ENCODE results near the gene FAM114A1. TPM values are rescaled to one million over a fixed set of nuclear protein-coding genes. Genes with fewer than 3 reads are reported as not detected.

Gene FAM114A1
- total and polyA plus RNA-seq, 4 donors: 22.1 to 108 (median 53.9) TPM

DNA sequence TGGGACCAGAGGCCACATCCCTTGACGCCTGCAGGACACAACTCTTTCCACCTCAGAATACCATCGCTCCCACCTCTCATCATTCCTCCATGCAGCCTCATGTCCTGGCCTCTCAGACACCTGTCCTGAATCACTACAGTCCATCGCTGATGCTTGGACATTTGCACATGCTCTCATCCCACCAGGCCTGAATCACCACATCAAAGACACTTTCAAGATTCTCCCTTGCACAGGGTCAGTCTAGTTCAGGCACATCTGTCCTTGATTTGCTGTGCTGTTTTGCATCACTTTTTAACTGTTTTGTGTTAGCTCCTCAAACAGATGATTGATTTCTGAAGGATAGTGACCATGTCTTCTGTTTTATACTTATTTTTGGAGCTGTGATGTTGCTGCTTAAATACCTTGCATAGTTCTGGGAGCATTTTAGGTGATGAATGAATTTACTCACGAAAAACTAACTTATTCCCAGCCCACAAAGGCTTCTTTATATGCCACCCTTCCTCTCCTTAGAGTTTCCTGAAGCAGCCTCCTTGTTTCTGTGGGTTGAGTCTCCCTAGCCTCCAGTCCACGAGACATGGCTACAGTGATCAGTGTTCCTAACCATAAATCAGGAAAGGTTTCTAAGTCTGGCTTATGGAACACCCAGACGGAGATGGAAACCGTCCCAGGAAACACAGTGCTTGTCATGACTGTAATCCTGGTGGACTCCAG is 2.6 kb downstream of the FAM114A1 start:
- no peak for TF ChIP-seq TAF1 (conservative IDR thresholded peaks at IDR 0.05)
- TF ChIP-seq, protein P1, sequence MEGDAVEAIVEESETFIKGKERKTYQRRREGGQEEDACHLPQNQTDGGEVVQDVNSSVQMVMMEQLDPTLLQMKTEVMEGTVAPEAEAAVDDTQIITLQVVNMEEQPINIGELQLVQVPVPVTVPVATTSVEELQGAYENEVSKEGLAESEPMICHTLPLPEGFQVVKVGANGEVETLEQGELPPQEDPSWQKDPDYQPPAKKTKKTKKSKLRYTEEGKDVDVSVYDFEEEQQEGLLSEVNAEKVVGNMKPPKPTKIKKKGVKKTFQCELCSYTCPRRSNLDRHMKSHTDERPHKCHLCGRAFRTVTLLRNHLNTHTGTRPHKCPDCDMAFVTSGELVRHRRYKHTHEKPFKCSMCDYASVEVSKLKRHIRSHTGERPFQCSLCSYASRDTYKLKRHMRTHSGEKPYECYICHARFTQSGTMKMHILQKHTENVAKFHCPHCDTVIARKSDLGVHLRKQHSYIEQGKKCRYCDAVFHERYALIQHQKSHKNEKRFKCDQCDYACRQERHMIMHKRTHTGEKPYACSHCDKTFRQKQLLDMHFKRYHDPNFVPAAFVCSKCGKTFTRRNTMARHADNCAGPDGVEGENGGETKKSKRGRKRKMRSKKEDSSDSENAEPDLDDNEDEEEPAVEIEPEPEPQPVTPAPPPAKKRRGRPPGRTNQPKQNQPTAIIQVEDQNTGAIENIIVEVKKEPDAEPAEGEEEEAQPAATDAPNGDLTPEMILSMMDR (IDR thresholded peaks at IDR 0.05; ENCODE audit: low read depth, low read length, missing input control): no peak
- TF ChIP-seq, protein P2, sequence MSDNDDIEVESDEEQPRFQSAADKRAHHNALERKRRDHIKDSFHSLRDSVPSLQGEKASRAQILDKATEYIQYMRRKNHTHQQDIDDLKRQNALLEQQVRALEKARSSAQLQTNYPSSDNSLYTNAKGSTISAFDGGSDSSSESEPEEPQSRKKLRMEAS (IDR thresholded peaks at IDR 0.05): no peak
- no peak for TF ChIP-seq YY1 (IDR thresholded peaks at IDR 0.05)
- TF ChIP-seq SP1 (IDR thresholded peaks at IDR 0.05): no peak
- TF ChIP-seq HNF4G (IDR thresholded peaks at IDR 0.05): no peak
- TF ChIP-seq RXRA (IDR thresholded peaks at IDR 0.05): no peak
- TF ChIP-seq, protein P3, sequence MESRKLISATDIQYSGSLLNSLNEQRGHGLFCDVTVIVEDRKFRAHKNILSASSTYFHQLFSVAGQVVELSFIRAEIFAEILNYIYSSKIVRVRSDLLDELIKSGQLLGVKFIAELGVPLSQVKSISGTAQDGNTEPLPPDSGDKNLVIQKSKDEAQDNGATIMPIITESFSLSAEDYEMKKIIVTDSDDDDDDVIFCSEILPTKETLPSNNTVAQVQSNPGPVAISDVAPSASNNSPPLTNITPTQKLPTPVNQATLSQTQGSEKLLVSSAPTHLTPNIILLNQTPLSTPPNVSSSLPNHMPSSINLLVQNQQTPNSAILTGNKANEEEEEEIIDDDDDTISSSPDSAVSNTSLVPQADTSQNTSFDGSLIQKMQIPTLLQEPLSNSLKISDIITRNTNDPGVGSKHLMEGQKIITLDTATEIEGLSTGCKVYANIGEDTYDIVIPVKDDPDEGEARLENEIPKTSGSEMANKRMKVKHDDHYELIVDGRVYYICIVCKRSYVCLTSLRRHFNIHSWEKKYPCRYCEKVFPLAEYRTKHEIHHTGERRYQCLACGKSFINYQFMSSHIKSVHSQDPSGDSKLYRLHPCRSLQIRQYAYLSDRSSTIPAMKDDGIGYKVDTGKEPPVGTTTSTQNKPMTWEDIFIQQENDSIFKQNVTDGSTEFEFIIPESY (IDR thresholded peaks at IDR 0.05): no peak
- no peak for TF ChIP-seq NR2F2 (IDR thresholded peaks at IDR 0.05)
- no peak for TF ChIP-seq EGR1 (IDR thresholded peaks at IDR 0.05; ENCODE audit: low read depth in 2 of 2)
- no peak for TF ChIP-seq FOXA1 (IDR thresholded peaks at IDR 0.05)
- no peak for TF ChIP-seq RAD21 (IDR thresholded peaks at IDR 0.05)
- no peak for TF ChIP-seq FOXA2 (IDR thresholded peaks at IDR 0.05)
- TF ChIP-seq, protein P4, sequence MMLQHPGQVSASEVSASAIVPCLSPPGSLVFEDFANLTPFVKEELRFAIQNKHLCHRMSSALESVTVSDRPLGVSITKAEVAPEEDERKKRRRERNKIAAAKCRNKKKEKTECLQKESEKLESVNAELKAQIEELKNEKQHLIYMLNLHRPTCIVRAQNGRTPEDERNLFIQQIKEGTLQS (IDR thresholded peaks at IDR 0.05): no peak
- TF ChIP-seq, protein P5, sequence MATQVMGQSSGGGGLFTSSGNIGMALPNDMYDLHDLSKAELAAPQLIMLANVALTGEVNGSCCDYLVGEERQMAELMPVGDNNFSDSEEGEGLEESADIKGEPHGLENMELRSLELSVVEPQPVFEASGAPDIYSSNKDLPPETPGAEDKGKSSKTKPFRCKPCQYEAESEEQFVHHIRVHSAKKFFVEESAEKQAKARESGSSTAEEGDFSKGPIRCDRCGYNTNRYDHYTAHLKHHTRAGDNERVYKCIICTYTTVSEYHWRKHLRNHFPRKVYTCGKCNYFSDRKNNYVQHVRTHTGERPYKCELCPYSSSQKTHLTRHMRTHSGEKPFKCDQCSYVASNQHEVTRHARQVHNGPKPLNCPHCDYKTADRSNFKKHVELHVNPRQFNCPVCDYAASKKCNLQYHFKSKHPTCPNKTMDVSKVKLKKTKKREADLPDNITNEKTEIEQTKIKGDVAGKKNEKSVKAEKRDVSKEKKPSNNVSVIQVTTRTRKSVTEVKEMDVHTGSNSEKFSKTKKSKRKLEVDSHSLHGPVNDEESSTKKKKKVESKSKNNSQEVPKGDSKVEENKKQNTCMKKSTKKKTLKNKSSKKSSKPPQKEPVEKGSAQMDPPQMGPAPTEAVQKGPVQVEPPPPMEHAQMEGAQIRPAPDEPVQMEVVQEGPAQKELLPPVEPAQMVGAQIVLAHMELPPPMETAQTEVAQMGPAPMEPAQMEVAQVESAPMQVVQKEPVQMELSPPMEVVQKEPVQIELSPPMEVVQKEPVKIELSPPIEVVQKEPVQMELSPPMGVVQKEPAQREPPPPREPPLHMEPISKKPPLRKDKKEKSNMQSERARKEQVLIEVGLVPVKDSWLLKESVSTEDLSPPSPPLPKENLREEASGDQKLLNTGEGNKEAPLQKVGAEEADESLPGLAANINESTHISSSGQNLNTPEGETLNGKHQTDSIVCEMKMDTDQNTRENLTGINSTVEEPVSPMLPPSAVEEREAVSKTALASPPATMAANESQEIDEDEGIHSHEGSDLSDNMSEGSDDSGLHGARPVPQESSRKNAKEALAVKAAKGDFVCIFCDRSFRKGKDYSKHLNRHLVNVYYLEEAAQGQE (IDR thresholded peaks at IDR 0.05): no peak
- TF ChIP-seq HNF4A (conservative IDR thresholded peaks at IDR 0.05): no peak
- no peak for TF ChIP-seq GABPA (IDR thresholded peaks at IDR 0.05 in 1 of 2, conservative IDR thresholded peaks at IDR 0.05 in 1 of 2)
- TF ChIP-seq JUND (IDR thresholded peaks at IDR 0.05): no peak
- Histone ChIP-seq H3K4me1 (ENCODE audit: control insufficient read depth in 4 of 4, insufficient read depth in 4 of 4, low read length in 3 of 4) (peaks cover 7 to 65% (median 36%) of the 10 kb centered on the region in 4 donors), H3K9ac (ENCODE audit: low read depth in 1 of 2, low read length in 2 of 2) (no peak overlapping the region)

More for the DNA sequence above, 2.6 kb downstream of the FAM114A1 start:
- Histone ChIP-seq H3K27me3 (ENCODE audit: control insufficient read depth in 4 of 4, insufficient read depth in 4 of 4, low read length in 3 of 4) (no peaks in the 10 kb centered on the region), H3K36me3 (ENCODE audit: control insufficient read depth in 4 of 4, insufficient read depth in 3 of 4, low read depth in 1 of 4, low read length in 3 of 4) (peaks cover 0 to 10% (median 2%) of the 10 kb centered on the region in 4 donors), H3K9me3 (ENCODE audit: control insufficient read depth in 4 of 4, low read length in 3 of 4) (no peaks in the 10 kb centered on the region), H3K4me3 (ENCODE audit: low read depth in 1 of 3, low read length in 3 of 3) (no peak overlapping the region), H3K27ac (ENCODE audit: low read depth in 1 of 2, low read length in 2 of 2) (no peak overlapping the region)
- no peak for DNase-seq (ENCODE audit: low spot score)
- 87% methylated on average over 7 of the region's 7 CpGs for WGBS

Measured in liver (tissue), 9 donors.